Neural crest cell (in vitro differentiated cells): ENCODE results near the gene DLL3. TPM values are rescaled to one million over a fixed set of nuclear protein-coding genes. Genes with fewer than 3 reads are reported as not detected.
"Not testable (repeated sequence)": the region's sequence is repeated elsewhere in the genome, so short reads cannot be mapped to it uniquely, and the experiment has no call there.

ENCODE experiments used
- DNase-seq: peaks from one replicate; pipeline ENCODE4 v3.0.0; 2021; ENCODE audit warnings: low read depth, mixed read lengths, low spot score
- H3K27ac Mint-ChIP-seq: one replicate; pipeline ENCODE4 v1.8.0; 2021; ENCODE audit warnings: mild to moderate bottlenecking, mixed read lengths; ENCODE audit not compliant: unreplicated experiment
- H3K27me3 Mint-ChIP-seq: 2 replicates; pipeline ENCODE4 v1.8.0; 2021; ENCODE audit warnings: low read depth, mild to moderate bottlenecking, mixed read lengths
- H3K36me3 Mint-ChIP-seq: 2 replicates; pipeline ENCODE4 v1.8.0; 2021; ENCODE audit warnings: low read depth, mild to moderate bottlenecking, mixed read lengths
- H3K4me1 Mint-ChIP-seq: 2 replicates; pipeline ENCODE4 v1.8.0; 2021; ENCODE audit warnings: mixed read lengths
- H3K4me3 Mint-ChIP-seq: one replicate; pipeline ENCODE4 v1.8.0; 2021; ENCODE audit warnings: mild to moderate bottlenecking, mixed read lengths
- H3K9me3 Mint-ChIP-seq: 2 replicates; pipeline ENCODE4 v1.8.0; 2021; ENCODE audit warnings: mixed read lengths
- total RNA-seq: library from RNA; stranded (reverse); gene quantifications from 2 replicates; pipeline ENCODE4 v1.2.1, GENCODE V29; 2021
- TF ChIP-seq, protein P1 (sequence below): fragments of 200-600 bp; sonication (generic); conservative IDR thresholded peaks from 2 replicates; pipeline ENCODE4 v1.5.0; 2021; ENCODE audit warnings: antibody characterized with exemption, mild to moderate bottlenecking

DLL3 gene
- total RNA-seq, 1 donor from 2014 or later: 22.3 TPM

DNA sequence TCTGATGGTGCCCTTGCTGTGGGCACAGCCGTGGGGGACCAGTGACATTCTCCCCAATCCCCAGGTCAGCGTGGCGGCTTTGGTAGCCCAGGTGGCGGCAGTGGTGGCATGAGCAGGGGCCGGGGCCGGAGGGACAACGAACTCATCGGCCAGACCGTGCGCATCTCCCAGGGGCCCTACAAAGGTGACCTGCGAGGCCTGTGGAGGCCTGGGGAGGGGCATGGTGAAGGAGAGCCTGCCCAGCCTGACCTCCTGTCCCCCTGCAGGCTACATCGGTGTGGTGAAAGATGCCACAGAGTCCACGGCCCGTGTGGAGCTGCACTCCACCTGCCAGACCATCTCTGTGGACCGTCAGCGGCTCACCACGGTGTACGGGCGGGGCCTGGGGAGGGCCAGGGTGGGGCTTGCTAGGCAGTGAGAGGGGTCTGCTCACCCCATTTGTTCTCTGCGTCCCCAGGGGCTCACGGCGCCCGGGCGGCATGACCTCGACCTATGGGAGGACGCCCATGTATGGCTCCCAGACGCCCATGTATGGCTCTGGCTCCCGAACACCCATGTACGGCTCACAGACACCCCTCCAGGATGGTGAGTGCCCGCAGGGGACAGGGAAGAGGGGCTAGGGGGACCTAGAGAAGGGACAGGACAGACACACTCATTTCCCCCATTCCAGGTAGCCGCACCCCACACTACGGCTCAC lies 25.9 kb upstream of the DLL3 start:
- Mint-ChIP-seq H3K27ac (no peak overlapping the region), H3K4me1 (no peaks in the 10 kb centered on the region), H3K4me3 (no peak overlapping the region), H3K27me3 (no peaks in the 10 kb centered on the region), H3K36me3 (peaks cover 16% of the 10 kb centered on the region), H3K9me3 (no peaks in the 10 kb centered on the region)
- TF ChIP-seq, protein P1, sequence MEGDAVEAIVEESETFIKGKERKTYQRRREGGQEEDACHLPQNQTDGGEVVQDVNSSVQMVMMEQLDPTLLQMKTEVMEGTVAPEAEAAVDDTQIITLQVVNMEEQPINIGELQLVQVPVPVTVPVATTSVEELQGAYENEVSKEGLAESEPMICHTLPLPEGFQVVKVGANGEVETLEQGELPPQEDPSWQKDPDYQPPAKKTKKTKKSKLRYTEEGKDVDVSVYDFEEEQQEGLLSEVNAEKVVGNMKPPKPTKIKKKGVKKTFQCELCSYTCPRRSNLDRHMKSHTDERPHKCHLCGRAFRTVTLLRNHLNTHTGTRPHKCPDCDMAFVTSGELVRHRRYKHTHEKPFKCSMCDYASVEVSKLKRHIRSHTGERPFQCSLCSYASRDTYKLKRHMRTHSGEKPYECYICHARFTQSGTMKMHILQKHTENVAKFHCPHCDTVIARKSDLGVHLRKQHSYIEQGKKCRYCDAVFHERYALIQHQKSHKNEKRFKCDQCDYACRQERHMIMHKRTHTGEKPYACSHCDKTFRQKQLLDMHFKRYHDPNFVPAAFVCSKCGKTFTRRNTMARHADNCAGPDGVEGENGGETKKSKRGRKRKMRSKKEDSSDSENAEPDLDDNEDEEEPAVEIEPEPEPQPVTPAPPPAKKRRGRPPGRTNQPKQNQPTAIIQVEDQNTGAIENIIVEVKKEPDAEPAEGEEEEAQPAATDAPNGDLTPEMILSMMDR: no peak
- no peak for DNase-seq

DNA sequence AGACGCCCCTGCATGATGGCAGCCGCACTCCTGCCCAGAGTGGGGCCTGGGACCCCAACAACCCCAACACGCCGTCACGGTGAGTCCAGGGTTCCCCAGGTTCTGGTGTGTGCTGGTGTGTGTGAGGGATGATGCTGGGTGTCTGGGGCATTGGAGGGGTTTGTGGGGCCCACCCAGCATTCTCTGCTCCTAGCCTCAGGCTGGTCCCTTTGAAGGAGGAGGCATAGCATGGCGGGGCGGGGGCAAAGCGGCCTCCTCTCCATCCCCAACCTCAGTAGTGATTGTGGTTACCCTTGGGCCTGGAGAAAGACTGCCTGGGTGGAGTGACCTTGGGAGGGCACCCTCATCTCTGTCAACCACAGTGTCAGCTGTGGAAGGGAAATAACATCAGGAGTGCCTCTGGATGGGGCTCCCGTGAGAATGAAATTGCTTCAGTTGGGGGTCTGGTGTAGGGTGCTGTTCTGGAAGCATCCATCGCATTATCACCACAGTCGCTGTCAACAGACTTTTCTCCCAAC lies 25.2 kb upstream of the DLL3 start:
- peaks cover 16% of the 10 kb centered on the region for H3K36me3 Mint-ChIP-seq
- H3K4me3 Mint-ChIP-seq: no peak overlapping the region
- H3K27me3 Mint-ChIP-seq: no peaks in the 10 kb centered on the region
- H3K4me1 Mint-ChIP-seq: no peaks in the 10 kb centered on the region
- H3K9me3 Mint-ChIP-seq: no peaks in the 10 kb centered on the region
- TF ChIP-seq, protein P1: no peak
- H3K27ac Mint-ChIP-seq: no peak overlapping the region
- no peak for DNase-seq

DNA sequence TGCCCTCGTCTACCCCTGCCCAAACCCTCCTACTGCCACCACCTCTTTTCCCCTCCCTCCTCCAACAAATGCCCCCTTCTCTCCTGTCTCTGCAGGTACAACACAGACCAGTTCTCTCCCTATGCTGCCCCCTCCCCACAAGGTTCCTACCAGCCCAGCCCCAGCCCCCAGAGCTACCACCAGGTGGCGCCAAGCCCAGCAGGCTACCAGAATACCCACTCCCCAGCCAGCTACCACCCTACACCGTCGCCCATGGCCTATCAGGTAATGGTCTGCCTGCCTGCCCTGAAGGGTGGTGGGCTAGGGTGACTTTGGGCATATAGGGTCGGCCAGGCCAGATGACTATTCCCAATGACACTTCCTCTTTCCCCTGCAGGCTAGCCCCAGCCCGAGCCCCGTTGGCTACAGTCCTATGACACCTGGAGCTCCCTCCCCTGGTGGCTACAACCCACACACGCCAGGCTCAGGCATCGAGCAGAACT lies 24.6 kb upstream of the DLL3 start:
- no peaks in the 10 kb centered on the region for H3K9me3 Mint-ChIP-seq
- H3K27ac Mint-ChIP-seq: no peak overlapping the region
- no peaks in the 10 kb centered on the region for H3K4me1 Mint-ChIP-seq
- H3K27me3 Mint-ChIP-seq: no peaks in the 10 kb centered on the region
- peak; percentile 82 for DNase-seq
- TF ChIP-seq, protein P1: peak; percentile 85
- peaks cover 16% of the 10 kb centered on the region for H3K36me3 Mint-ChIP-seq
- H3K4me3 Mint-ChIP-seq: peak overlapping the region; percentile 56

DNA sequence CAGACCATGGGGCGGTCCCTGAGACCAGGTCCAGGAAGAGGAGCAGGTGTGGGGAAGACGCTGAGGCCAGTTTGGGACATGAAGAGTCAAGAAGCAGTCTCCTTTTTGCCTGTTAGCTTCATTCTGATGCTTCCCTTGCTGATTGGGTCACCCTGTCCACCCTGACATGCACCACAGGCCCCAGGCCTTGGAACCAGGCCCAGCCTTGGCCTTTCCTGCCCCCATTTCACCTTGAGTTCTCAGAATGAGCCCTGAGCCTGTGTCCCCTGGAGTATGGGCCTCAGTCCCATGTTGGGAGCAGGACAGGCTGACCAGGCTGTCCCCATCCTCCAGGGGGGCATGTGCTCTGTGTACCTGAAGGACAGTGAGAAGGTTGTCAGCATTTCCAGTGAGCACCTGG lies 23.0 kb upstream of the DLL3 start:
- H3K4me3 Mint-ChIP-seq: no peak overlapping the region
- H3K27me3 Mint-ChIP-seq: no peaks in the 10 kb centered on the region
- H3K27ac Mint-ChIP-seq: no peak overlapping the region
- H3K4me1 Mint-ChIP-seq: peaks cover 11% of the 10 kb centered on the region
- TF ChIP-seq, protein P1: no peak
- no peak for DNase-seq
- peaks cover 13% of the 10 kb centered on the region for H3K36me3 Mint-ChIP-seq
- no peaks in the 10 kb centered on the region for H3K9me3 Mint-ChIP-seq

DNA sequence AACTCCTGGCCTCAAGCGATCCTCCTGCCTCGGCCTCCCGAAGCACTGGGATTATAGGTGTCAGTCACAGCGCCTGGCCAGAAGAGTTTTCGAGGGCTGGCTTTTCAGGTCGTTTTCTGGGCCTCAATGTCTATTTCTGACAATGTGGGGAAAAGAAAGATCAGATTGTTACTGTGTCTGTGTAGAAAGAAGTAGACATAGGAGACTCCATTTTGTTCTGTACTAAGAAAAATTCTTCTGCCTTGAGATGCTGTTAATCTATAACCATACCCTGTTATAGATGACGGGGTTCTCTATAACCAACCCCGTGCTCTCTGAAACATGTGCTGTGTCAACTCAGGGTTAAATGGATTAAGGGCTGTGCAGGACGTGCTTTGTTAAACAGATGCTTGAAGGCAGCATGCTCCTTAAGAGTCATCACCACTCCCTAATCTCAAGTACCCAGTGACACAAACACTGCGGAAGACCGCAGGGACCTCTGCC lies 19.4 kb upstream of the DLL3 start:
- Mint-ChIP-seq H3K4me3 (peak overlapping the region; percentile 93), H3K4me1 (peaks cover 23% of the 10 kb centered on the region), H3K27ac (peak overlapping the region; percentile 94)
- H3K36me3 Mint-ChIP-seq, H3K9me3 Mint-ChIP-seq, DNase-seq, H3K27me3 Mint-ChIP-seq: not testable (repeated sequence)

DNA sequence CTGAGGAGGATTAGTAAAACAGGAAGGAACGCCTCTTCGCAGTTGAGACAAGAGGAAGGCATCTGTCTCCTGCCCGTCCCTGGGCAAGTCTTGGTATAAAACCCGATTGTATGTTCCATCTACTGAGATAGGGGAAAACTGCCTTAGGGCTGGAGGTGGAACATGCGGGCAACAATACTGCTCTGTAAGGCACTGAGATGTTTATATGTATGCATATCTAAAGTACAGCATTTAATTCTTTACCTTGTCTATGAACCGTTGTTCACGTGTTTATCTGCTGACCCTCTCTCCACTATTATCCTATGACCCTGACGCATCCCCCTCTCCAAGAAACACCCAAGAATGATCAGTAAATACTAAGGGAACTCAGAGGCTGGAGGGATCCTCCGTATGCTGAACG lies 18.8 kb upstream of the DLL3 start:
- Mint-ChIP-seq H3K27ac (peak overlapping the region; percentile 94), H3K4me3 (peak overlapping the region; percentile 93), H3K4me1 (peaks cover 23% of the 10 kb centered on the region), H3K27me3 (no peaks in the 10 kb centered on the region), H3K9me3 (no peaks in the 10 kb centered on the region), H3K36me3 (peaks cover 5% of the 10 kb centered on the region)
- DNase-seq: no peak
- TF ChIP-seq, protein P1: no peak
